A549 (cell line): Measurements from ENCODE around the gene ECI1.
"Not testable (repeated sequence)": the region's sequence is repeated elsewhere in the genome, so short reads cannot be mapped to it uniquely, and the experiment has no call there.

ENCODE experiments used
- CTCF ChIP-seq: fragments of >200 bp; sonication (Bioruptor Twin); formaldehyde crosslinking; IDR thresholded peaks from 3 replicates; pipeline ENCODE4 v1.5.1; 2016
- EP300 ChIP-seq, 2 experiments: fragments of >200 bp; sonication (Bioruptor Twin); formaldehyde crosslinking; IDR thresholded peaks; 2 replicates in 1 of 2; 3 replicates in 1 of 2; pipeline ENCODE4 v1.6.1; 2016 to 2017
- JUN ChIP-seq, 2 experiments: fragments of >200 bp; sonication (Bioruptor Twin); formaldehyde crosslinking; IDR thresholded peaks; 2 replicates in 1 of 2; 3 replicates in 1 of 2; pipeline ENCODE4 v1.6.1; 2016 to 2017
- JUNB ChIP-seq: fragments of >200 bp; sonication (Bioruptor Twin); formaldehyde crosslinking; IDR thresholded peaks from 2 replicates; pipeline ENCODE4 v1.6.1; 2016
- KDM1A ChIP-seq: fragments of 200-600 bp; sonication (generic); IDR thresholded peaks from 2 replicates; pipeline ENCODE4 v1.6.1; 2016; ENCODE audit warnings: low read depth, mild to moderate bottlenecking

GRCh38 chr16:2240331-2240730 lies 11.1 kb downstream of the ECI1 start:
- not testable (repeated sequence) for TF ChIP-seq EP300 (IDR thresholded peaks at IDR 0.05); CTCF; JUN (IDR thresholded peaks at IDR 0.05); KDM1A; JUNB
